NB4 (cell line): ENCODE measurements around the gene GRIK2.

Experiments used
- DNase-seq: peaks from one replicate; pipeline ENCODE4 v3.0.0; 2010; ENCODE audit warnings: low read depth
- H3K4me3 ChIP-seq: one replicate; pipeline ENCODE4 v1.5.1; 2011; ENCODE audit warnings: mild to moderate bottlenecking, low read depth, low read length, moderate library complexity
- MYC ChIP-seq: IDR thresholded peaks from 2 replicates; pipeline ENCODE4 v1.6.1; 2011; ENCODE audit warnings: low read depth, low read length
- POLR2A ChIP-seq: IDR thresholded peaks from 2 replicates; pipeline ENCODE4 v1.6.1; 2011; ENCODE audit warnings: mild to moderate bottlenecking; ENCODE audit not compliant: insufficient read length; ENCODE audit errors: extremely low read depth
- TF ChIP-seq, protein P1 (sequence below): IDR thresholded peaks from one replicate; pipeline ENCODE4 v1.5.1; 2012; ENCODE audit warnings: low read depth, low read length
- TF ChIP-seq, protein P2 (sequence below): IDR thresholded peaks from 2 replicates; pipeline ENCODE4 v1.6.1; 2011; ENCODE audit warnings: low read depth, low read length

GRIK2 gene

DNA sequence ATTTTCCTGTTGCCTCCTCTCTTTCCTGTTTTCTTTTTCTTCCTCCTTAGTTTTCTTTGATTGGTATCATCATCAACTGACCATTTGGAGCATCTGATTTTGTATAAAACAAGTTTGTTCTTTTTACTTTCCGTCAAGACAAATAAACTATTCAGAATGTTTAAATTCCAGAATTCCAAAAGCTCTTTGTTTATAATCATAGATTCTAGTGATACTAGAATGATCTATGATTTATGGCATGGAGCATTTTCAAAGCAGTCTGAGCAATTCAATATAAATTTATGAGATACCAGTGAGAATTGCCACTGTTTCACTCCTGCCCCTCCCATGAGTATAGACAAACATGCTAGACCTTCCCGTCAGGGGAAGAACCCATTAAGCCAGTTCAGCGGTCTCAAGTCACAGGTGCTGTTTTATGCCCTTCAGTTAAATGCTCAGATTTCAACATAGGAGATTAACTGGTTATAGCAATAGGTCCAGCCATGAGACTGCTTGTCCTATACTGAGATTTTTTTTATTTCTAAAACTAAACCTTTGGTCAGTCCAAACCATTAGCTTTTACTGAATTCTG lies 60.7 kb downstream of the GRIK2 start:
- no peak for DNase-seq
- H3K4me3 ChIP-seq, result no peak overlapping the region
- TF ChIP-seq, protein P1, sequence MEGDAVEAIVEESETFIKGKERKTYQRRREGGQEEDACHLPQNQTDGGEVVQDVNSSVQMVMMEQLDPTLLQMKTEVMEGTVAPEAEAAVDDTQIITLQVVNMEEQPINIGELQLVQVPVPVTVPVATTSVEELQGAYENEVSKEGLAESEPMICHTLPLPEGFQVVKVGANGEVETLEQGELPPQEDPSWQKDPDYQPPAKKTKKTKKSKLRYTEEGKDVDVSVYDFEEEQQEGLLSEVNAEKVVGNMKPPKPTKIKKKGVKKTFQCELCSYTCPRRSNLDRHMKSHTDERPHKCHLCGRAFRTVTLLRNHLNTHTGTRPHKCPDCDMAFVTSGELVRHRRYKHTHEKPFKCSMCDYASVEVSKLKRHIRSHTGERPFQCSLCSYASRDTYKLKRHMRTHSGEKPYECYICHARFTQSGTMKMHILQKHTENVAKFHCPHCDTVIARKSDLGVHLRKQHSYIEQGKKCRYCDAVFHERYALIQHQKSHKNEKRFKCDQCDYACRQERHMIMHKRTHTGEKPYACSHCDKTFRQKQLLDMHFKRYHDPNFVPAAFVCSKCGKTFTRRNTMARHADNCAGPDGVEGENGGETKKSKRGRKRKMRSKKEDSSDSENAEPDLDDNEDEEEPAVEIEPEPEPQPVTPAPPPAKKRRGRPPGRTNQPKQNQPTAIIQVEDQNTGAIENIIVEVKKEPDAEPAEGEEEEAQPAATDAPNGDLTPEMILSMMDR, result no peak
- TF ChIP-seq, protein P2, sequence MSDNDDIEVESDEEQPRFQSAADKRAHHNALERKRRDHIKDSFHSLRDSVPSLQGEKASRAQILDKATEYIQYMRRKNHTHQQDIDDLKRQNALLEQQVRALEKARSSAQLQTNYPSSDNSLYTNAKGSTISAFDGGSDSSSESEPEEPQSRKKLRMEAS, result no peak
- TF ChIP-seq POLR2A (no peak), MYC (no peak)

- H3K4me3 ChIP-seq, result no peak overlapping the region
- DNase-seq, result no peak
- TF ChIP-seq, protein P2, result no peak
Measured at GRCh38 chr6:101458336-101458735, 64.8 kb downstream of the GRIK2 start.

- no peak for DNase-seq
- no peak overlapping the region for H3K4me3 ChIP-seq
- TF ChIP-seq, protein P2, result no peak
- TF ChIP-seq, protein P1, result no peak
- TF ChIP-seq MYC, result no peak
- no peak for TF ChIP-seq POLR2A
Measured at GRCh38 chr6:101458826-101459225, 65.3 kb downstream of the GRIK2 start.

DNA sequence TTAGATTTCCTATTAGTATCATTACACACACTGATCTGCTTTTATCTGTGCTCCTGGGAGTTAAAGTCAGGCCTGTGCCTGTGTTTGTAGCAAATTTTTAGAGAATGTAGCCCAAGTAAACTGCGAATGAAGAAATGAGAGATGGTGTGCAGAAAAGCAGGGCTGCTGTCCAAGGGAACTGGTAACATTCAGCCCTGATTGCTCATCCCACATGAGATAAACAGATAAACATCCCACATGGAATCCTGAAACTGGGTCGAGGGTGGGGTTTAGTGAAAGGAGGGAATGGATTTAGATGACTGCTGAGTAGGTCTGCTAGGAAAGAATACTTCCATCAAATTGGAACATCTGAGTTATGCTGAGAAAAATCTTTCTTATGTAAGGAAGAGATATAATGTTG lies 69.1 kb downstream of the GRIK2 start:
- TF ChIP-seq, protein P2, result no peak
- no peak for TF ChIP-seq MYC
- TF ChIP-seq, protein P1, result no peak
- TF ChIP-seq POLR2A, result no peak
- no peak overlapping the region for H3K4me3 ChIP-seq
- DNase-seq, result no peak

DNA sequence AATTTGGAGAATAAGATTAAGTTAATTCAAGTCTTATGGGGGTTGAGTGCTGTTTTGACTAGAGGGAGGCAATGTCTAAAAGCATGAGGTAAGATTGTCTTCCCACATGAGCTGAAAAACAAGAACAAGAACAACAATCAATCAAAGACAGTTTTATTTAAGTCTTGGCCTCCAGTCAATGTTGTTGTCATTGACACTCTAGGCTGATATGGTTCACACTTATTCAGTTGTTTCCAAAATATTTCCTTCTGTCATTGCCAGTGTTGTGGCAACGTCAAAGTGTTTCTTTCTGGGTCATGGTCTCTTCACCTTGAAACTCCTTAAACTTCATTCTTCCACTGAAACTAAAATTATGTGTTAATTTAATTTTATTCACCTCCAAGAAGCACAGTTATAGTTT lies 72.4 kb downstream of the GRIK2 start:
- H3K4me3 ChIP-seq, result no peak overlapping the region
- no peak for DNase-seq
- TF ChIP-seq, protein P1, result no peak
- TF ChIP-seq, protein P2, result no peak

GRCh38 chr6:101477436-101477835 lies 83.9 kb downstream of the GRIK2 start:
- DNase-seq, result no peak
- TF ChIP-seq, protein P1, result no peak
- TF ChIP-seq POLR2A (no peak), MYC (no peak)
- TF ChIP-seq, protein P2, result no peak
- H3K4me3 ChIP-seq, result no peak overlapping the region
